Stimulated activated CD4-positive, alpha-beta T cell treated with anti-CD3 and anti-CD28 coated beads, Interleukin-4, amount 100 ng/mL, for 1 hour (primary cell): ENCODE results near the gene CCDC85B.

Experiments
- DNase-seq: peaks from one replicate; pipeline ENCODE4 v3.0.0-alpha.2; 2020

The CCDC85B gene

GRCh38 chr11:65912845-65913244 lies 22.4 kb downstream of the CCDC85B start:
- DNase-seq, result no peak

GRCh38 chr11:65915101-65915820 lies 24.8 kb downstream of the CCDC85B start:
- no peak for DNase-seq

DNA sequence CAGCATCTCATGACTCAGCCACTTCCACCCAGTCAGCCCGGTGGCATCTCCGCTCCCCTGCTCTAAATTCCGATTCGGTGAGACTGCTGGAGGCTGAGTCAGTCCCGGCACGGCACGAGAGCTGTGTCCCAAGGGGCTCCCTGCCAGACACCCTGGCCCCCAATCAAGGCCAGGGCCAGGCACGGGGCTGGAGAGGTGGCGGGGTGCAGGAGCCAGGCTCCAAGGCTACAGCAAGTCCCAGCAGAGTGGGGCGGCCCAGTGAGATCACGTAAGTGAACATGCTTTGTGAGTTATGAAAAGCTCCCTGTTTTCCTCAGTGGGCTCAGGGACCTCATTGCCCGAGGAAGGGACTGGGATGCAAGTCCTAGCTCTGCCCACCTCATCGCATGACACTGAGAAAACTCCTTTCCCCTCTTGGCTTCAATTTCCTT lies 25.4 kb downstream of the CCDC85B start:
- DNase-seq, result peak; percentile 26

DNA sequence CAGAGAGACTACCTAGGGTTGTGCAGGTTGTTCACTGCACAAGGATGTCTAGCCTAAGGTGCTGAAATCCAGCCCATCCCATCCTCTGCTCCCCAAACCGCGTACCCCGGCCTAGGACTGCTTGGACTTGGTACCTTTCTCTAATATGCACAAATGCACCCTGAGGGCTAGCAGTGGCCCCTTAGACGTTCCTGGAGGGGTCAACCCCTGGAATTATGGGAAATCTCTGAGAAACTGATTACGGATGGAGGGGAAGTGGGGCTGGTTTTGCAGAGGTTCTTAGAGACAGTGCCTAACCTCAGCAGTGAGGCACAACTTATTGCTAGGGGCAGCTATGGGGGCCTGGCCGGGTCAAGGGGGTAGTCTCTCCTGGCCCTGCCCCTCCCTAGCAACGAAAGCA lies 25.9 kb downstream of the CCDC85B start:
- no peak for DNase-seq

GRCh38 chr11:65917077-65917433 lies 26.6 kb downstream of the CCDC85B start:
- no peak for DNase-seq

DNA sequence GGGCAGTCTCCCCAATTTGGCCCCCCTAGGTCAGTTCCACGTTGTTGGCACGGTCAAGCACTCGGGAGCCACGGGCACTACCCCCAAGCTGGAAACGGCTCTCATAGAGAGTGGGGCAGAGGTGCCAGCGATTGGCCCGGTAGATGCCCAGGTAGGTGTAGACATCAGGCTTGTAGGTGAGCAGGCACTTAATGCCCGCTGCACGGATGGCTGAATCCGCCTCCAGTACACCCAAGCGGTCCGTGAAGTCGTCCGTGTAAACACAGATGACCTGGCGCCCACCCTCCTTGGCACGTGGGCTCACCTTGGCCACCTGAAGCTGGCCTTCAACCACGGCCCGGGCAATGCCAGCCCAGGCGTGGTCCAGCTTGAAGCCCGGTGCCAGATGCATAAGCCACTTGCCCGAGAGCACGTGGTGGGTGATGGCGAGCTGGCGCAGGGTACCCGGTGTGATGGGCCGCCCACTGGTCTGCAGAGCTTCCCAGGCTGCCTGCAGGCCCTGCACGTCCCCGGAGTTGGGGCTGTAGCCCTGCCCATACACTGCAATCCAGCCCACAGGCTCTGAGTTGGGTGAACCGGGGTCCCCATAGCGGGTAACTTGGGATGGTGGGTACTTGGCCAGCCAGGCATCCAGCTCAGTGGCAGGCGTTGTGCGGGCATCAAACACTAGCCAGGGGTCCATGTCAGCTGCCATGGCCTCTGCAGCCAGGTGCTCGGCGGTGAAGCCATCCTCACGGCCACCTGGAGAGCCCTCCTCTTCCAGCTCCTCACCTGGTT lies 27.1 kb downstream of the CCDC85B start:
- DNase-seq, result no peak

GRCh38 chr11:65918211-65919140 lies 28.0 kb downstream of the CCDC85B start, which contains the start of gene C11orf68:
Gene C11orf68 (minus strand): TSS chr11:65919062. CDS start chr11:65919031, 31 bp downstream.
- DNase-seq, result no peak

- DNase-seq, result peak; percentile 99
Measured at GRCh38 chr11:65919141-65919572, 28.7 kb downstream of the CCDC85B start, which contains the start of gene DRAP1. Gene DRAP1 (plus strand): TSS chr11:65919426. CDS start chr11:65919502, 76 bp downstream.

- DNase-seq, result peak; percentile 65
Measured at GRCh38 chr11:65919573-65920371, 29.3 kb downstream of the CCDC85B start.

DNA sequence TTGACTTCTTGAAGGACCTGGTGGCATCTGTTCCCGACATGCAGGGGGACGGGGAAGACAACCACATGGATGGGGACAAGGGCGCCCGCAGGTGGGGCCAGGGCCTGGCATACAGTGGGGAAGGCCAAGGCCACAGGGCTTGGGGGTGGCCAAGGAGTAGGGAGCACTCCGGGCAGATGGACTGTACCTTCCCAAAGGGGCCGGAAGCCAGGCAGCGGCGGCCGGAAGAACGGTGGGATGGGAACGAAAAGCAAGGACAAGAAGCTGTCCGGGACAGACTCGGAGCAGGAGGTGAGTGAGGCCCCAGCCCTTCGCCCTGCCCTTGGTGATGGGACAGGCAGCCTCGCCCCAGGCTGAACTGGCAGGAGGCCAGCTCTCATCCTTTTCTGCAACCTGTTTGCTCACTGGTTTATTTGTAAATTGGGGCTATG lies 29.9 kb downstream of the CCDC85B start:
- DNase-seq, result no peak

GRCh38 chr11:65921033-65921555 lies 30.6 kb downstream of the CCDC85B start:
- no peak for DNase-seq

DNA sequence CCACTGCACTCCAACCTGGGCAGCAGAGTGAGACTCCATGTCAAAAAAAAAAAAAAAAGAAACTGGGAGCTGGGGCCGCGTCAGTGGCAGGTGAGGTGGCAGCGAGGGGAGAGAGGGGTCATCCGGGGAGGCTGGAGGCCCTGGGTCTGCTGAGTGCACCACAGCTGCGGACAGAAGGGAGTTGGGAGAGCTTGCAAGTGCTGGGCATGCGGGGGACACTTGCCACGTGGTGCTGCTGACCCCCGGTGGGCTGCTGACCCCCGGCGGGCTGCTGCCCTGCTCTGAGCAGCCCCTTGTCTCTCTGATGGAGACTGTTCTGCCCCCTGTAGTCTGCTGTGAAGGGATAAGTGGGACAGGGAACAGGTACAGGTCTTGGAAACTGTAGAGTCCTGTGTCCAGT lies 31.4 kb downstream of the CCDC85B start:
- no peak for DNase-seq

DNA sequence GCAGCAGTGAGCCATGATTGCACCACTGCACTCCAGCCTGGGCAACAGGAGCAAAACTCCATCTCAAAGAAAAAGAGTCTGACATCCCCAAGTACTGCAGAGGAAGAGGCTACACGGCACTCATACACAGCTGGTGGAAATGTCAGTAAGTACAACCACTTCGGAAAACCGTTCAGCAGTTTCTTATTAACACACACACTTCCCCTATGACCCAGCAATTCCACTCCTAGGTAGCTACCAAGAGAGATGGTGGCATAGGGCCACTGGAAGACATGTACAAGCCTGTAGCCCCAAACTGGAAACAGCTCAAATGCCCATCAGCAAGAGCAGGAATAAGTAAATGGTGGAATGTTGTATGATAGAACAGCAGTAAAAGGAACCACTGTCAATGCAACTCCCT lies 32.1 kb downstream of the CCDC85B start:
- DNase-seq, result no peak

GRCh38 chr11:65925397-65925796 lies 34.9 kb downstream of the CCDC85B start:
- no peak for DNase-seq

GRCh38 chr11:65927904-65928397 lies 37.5 kb downstream of the CCDC85B start:
- peak; percentile 65 for DNase-seq

GRCh38 chr11:65928667-65929066 lies 38.2 kb downstream of the CCDC85B start:
- DNase-seq, result no peak

- no peak for DNase-seq
Measured at GRCh38 chr11:65931773-65932557, 41.5 kb downstream of the CCDC85B start.

DNA sequence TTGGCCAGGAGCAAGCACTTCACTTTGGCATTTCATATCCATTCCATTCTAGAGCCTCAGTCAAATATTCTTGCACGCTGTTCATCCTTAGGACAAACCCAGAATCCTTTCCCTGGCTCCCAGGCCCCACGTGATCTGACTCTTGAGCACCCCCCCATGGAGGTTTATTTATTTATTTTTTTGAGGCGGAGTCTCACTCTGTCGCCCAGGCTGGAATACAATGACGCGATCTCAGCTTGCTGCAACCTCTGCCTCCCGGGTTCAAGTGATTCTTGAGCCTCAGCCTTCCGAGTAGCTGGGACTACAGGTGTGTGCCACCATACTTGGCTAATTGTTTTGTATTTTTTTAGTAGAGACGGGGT lies 42.1 kb downstream of the CCDC85B start:
- no peak for DNase-seq

GRCh38 chr11:65934014-65934413 lies 43.5 kb downstream of the CCDC85B start:
- DNase-seq, result no peak

DNA sequence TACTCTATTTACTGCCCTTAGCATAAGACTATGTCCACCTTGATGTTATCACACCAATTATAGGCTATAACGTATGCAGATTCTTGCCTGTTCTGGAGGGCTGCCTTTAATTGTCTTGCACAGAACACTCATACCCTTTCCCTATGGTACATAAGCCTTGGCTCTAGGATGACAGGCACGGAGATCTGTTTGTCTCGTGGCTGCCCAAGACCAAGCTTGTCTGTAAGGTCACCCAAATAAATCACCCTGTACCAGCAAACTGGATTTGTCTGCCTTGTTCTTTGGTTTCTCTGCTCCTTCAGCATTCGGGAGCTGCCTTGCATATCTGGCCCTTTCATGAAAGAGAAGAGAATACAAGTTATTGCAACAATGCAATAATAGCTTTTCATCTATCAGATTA lies 47.3 kb downstream of the CCDC85B start:
- no peak for DNase-seq
